SU-DHL-6 (cell line): ENCODE measurements around the gene FAIM2.

Source experiments
- H2AFZ ChIP-seq: fragments of 200-600 bp; sonication (generic); 2 replicates; pipeline ENCODE4 v1.6.1; 2014; ENCODE audit warnings: low read depth, mild to moderate bottlenecking, moderate library complexity, mixed read lengths, antibody characterized with exemption, low read length; ENCODE audit not compliant: severe bottlenecking
- H3F3A ChIP-seq: fragments of 200-600 bp; shearing (Covaris generic); 2 replicates; pipeline ENCODE4 v1.6.0; 2016; ENCODE audit warnings: antibody characterized with exemption, mild to moderate bottlenecking; ENCODE audit not compliant: insufficient read depth
- H3K27ac ChIP-seq: fragments of 200-600 bp; sonication (generic); 2 replicates; pipeline ENCODE4 v1.5.1; 2016; ENCODE audit warnings: low read depth, mild to moderate bottlenecking, low read length, moderate library complexity, mixed read lengths
- H3K27me3 ChIP-seq: fragments of 200-600 bp; sonication (generic), shearing (Covaris generic); 2 replicates; pipeline ENCODE4 v1.6.0; 2014; ENCODE audit warnings: mild to moderate bottlenecking, low read length
- H3K36me3 ChIP-seq: fragments of 200-600 bp; sonication (generic); 2 replicates; pipeline ENCODE4 v1.6.1; 2014; ENCODE audit warnings: mild to moderate bottlenecking, low read length, mixed read lengths
- H3K4me2 ChIP-seq: fragments of 300-600, 200-600 bp; shearing (Covaris generic), sonication (generic); 2 replicates; pipeline ENCODE4 v1.6.0; 2014; ENCODE audit warnings: low read length, low read depth, mild to moderate bottlenecking; ENCODE audit not compliant: poor library complexity, severe bottlenecking
- H3K4me3 ChIP-seq: fragments of 200-600 bp; sonication (generic); 2 replicates; pipeline ENCODE4 v1.5.1; 2014; ENCODE audit warnings: antibody characterized with exemption, low read length, mild to moderate bottlenecking, mixed read lengths; ENCODE audit not compliant: insufficient read depth, poor library complexity, severe bottlenecking
- H3K79me2 ChIP-seq: fragments of 200-600 bp; sonication (generic); 2 replicates; pipeline ENCODE4 v1.6.1; 2014; ENCODE audit warnings: mild to moderate bottlenecking, low read length, moderate library complexity; ENCODE audit not compliant: insufficient read depth
- H3K9ac ChIP-seq: fragments of 200-600 bp; sonication (generic); 2 replicates; pipeline ENCODE4 v1.7.0; 2014; ENCODE audit warnings: mild to moderate bottlenecking, low read length
- H3K9me2 ChIP-seq: fragments of 200-600 bp; sonication (generic); replicated peaks from 2 replicates; pipeline ENCODE4 v1.6.1; 2014; ENCODE audit warnings: low read length; ENCODE audit not compliant: insufficient read depth
- H3K9me3 ChIP-seq: fragments of 200-600 bp; sonication (generic); 2 replicates; pipeline ENCODE4 v1.6.1; 2014; ENCODE audit warnings: low read length, mixed read lengths; ENCODE audit not compliant: insufficient read depth
- H4K20me1 ChIP-seq: fragments of 200-600 bp; sonication (generic); 2 replicates; pipeline ENCODE4 v1.6.1; 2014; ENCODE audit warnings: low read depth, mild to moderate bottlenecking, antibody characterized with exemption, low read length, moderate library complexity, mixed read lengths
- CTCF ChIP-seq: fragments of 200-600 bp; sonication (generic); IDR thresholded peaks from one replicate; pipeline ENCODE4 v1.5.1; 2017; ENCODE audit warnings: antibody characterized with exemption, mild to moderate bottlenecking, low read length, moderate library complexity; ENCODE audit not compliant: insufficient read depth, poor library complexity, severe bottlenecking
- EZH2phosphoT487 ChIP-seq: fragments of 200-600 bp; sonication (generic), shearing (Covaris generic); conservative IDR thresholded peaks from 2 replicates; pipeline ENCODE4 v1.6.1; 2018; ENCODE audit warnings: mild to moderate bottlenecking, antibody characterized with exemption, low read length, moderate library complexity, mixed read lengths

Gene FAIM2

GRCh38 chr12:49825971-49826421, 77.7 kb downstream of the FAIM2 start:
- Histone ChIP-seq H3K9me3 (no peaks in the 10 kb centered on the region), H3K79me2 (no peaks in the 10 kb centered on the region), H3F3A (no peaks in the 10 kb centered on the region), H3K27ac (no peak overlapping the region), H3K4me3 (no peak overlapping the region), H3K9me2 (no peaks in the 10 kb centered on the region), H4K20me1 (no peaks in the 10 kb centered on the region), H3K9ac (no peak overlapping the region), H3K4me2 (no peak overlapping the region), H3K36me3 (no peaks in the 10 kb centered on the region), H3K27me3 (no peaks in the 10 kb centered on the region), H2AFZ (no peak overlapping the region)
- no peak for TF ChIP-seq CTCF

- Histone ChIP-seq H3K9me3 (no peaks in the 10 kb centered on the region), H3K9me2 (no peaks in the 10 kb centered on the region), H3K9ac (no peak overlapping the region), H3K4me2 (no peak overlapping the region), H2AFZ (no peak overlapping the region), H3F3A (no peaks in the 10 kb centered on the region), H3K4me3 (no peak overlapping the region), H3K27ac (no peak overlapping the region), H3K27me3 (no peaks in the 10 kb centered on the region), H3K36me3 (no peaks in the 10 kb centered on the region), H4K20me1 (no peaks in the 10 kb centered on the region), H3K79me2 (no peaks in the 10 kb centered on the region)
- TF ChIP-seq CTCF: no peak
- TF ChIP-seq EZH2phosphoT487: no peak
These were observed 78.2 kb downstream of the FAIM2 start for GRCh38 chr12:49825360-49825970.

GRCh38 chr12:49824895-49825294, 78.8 kb downstream of the FAIM2 start:
- no peak overlapping the region for H3K4me2 ChIP-seq
- no peak overlapping the region for H3K4me3 ChIP-seq
- H3K27me3 ChIP-seq: no peaks in the 10 kb centered on the region
- no peaks in the 10 kb centered on the region for H3K9me2 ChIP-seq
- H3K79me2 ChIP-seq: no peaks in the 10 kb centered on the region
- no peaks in the 10 kb centered on the region for H3K36me3 ChIP-seq
- H2AFZ ChIP-seq: no peak overlapping the region
- H3F3A ChIP-seq: no peaks in the 10 kb centered on the region
- H4K20me1 ChIP-seq: no peaks in the 10 kb centered on the region
- H3K9ac ChIP-seq: no peak overlapping the region
- no peak overlapping the region for H3K27ac ChIP-seq
- TF ChIP-seq CTCF (no peak), EZH2phosphoT487 (no peak)
- H3K9me3 ChIP-seq: no peaks in the 10 kb centered on the region
